Kasumi-1 (cell line): ENCODE results near the gene AGRN.
A peak's percentile ranks its signal among the peaks of the same experiment; 100 is the strongest.

Experiments used
- DNase-seq, 2 experiments: peaks; one replicate each; lab custom pipeline; 2025; lab: John Stamatoyannopoulos, UW

The AGRN gene

GRCh38 chr1:1038694-1039093, 18.8 kb downstream of the AGRN start:
- no peak for DNase-seq

DNA sequence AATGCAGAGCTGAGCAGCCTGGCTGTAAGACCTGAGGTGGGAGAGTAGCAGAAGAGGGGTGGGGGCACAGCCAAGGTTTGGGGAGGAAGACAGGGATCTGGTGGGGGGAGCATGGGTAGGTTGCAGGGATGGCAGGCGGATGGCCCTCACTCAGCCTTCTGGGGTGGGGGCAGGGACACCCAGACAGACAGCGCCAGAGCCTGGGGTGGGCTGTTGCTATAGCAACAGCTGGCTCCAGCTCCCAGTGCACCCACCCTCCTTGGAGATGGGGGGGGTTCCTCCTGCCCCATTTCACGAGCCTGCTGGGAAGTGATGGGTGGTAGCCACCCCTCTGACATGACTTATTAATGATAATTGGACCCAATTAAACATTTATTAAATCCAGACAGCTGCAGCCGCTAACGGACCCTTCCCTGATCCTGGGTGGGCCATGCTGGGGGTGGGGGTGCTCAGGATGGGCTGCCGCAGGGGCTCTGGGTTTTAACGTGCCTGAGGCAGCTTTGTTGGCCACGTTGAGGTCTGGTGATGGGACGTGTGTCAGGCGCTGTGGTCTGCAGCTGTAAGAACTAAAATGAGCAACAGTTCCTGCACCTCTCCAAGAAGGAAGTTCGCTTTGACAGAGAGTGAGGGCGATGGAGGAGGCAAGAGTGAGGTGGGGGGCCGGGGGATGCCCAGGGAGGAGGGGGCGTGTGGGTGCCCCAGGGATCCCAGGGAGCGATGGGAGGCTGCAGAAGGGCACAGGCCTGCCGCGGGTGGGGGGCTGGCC, 19.4 kb downstream of the AGRN start:
- peak in 1 of 2 experiments; percentile 29 for DNase-seq

- peak; percentile 21 to 46 for DNase-seq
These were observed 20.4 kb downstream of the AGRN start for GRCh38 chr1:1040004-1040991.

- DNase-seq, result no peak
These were observed 21.2 kb downstream of the AGRN start for GRCh38 chr1:1041092-1041523.

GRCh38 chr1:1041873-1042272, 22.0 kb downstream of the AGRN start:
- no peak for DNase-seq

DNA sequence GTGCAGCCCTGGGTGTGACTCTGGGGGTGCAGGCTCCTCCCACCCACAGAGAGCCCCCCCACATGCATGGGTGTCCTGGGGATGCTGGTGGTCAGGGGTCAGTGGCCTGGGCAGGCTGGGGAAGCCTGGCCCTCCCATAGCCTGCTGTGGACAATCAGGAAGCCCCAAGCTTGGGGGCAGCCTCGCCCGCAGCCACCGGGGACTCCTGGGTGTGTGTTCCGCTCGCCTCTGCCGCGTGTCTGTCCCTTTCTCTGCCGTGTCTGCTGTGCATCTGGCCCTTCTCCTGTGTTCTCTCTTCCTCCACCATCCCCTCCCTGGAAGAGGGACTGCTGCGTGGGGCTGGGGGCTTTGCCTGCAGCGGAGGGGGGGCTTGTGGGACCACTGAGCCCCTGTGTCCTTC, 22.9 kb downstream of the AGRN start:
- no peak for DNase-seq

DNA sequence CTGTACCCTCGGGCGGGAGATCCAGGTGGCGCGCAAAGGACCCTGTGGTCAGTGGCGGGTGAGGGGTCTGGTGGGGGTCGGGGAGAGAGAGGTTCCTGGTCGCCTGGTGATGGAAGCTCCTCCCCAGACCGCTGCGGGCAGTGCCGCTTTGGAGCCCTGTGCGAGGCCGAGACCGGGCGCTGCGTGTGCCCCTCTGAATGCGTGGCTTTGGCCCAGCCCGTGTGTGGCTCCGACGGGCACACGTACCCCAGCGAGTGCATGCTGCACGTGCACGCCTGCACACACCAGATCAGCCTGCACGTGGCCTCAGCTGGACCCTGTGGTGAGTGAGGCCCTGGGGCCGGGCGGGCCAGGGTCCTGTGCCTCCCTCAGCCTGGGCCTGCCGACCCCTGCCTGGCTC, 23.5 kb downstream of the AGRN start:
- no peak for DNase-seq

GRCh38 chr1:1043921-1044320, 24.0 kb downstream of the AGRN start:
- no peak for DNase-seq

GRCh38 chr1:1044455-1045078, 24.6 kb downstream of the AGRN start:
- DNase-seq, result no peak

GRCh38 chr1:1045129-1045528, 25.2 kb downstream of the AGRN start:
- no peak for DNase-seq

DNA sequence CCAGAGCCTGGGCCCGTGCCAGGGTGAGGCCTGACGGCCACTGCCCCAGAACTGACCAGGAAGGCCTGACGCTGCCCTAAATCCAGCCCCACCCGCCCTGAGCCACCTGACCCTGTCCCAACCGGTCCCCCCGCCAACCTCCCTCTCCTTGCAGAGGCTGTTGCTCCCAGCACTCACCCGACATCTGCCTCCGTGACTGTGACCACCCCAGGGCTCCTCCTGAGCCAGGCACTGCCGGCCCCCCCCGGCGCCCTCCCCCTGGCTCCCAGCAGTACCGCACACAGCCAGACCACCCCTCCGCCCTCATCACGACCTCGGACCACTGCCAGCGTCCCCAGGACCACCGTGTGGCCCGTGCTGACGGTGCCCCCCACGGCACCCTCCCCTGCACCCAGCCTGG, 26.3 kb downstream of the AGRN start:
- no peak for DNase-seq

- DNase-seq, result no peak
These were observed 26.8 kb downstream of the AGRN start for GRCh38 chr1:1046767-1047166.

DNA sequence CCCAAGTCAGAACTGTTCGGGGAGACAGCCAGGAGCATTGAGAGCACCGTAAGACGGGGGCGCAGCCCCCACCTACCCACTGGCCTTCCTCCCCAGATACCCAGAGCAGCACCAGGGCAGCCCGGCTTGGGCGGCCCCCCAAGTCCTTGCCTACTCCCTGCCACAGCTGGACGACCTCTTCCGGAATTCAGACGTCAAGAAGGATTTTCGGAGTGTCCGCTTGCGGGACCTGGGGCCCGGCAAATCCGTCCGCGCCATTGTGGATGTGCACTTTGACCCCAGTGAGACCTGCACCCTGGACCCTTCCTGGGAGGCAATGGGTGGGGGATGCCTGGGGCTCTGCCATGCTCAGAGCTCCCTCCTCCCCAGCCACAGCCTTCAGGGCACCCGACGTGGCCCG, 27.5 kb downstream of the AGRN start:
- DNase-seq, result no peak

DNA sequence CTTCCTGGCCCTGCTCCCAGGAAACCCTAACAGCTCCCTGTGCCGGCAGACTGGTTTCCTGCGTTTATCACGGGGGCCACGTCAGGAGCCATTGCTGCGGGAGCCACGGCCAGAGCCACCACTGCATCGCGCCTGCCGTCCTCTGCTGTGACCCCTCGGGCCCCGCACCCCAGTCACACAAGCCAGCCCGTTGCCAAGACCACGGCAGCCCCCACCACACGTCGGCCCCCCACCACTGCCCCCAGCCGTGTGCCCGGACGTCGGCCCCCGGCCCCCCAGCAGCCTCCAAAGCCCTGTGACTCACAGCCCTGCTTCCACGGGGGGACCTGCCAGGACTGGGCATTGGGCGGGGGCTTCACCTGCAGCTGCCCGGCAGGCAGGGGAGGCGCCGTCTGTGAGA, 28.0 kb downstream of the AGRN start:
- DNase-seq, result no peak

GRCh38 chr1:1048765-1049164, 28.8 kb downstream of the AGRN start:
- DNase-seq, result no peak

GRCh38 chr1:1049318-1050165, 29.6 kb downstream of the AGRN start:
- DNase-seq, result no peak

- DNase-seq, result no peak
These were observed 30.7 kb downstream of the AGRN start for GRCh38 chr1:1050577-1051052.

DNA sequence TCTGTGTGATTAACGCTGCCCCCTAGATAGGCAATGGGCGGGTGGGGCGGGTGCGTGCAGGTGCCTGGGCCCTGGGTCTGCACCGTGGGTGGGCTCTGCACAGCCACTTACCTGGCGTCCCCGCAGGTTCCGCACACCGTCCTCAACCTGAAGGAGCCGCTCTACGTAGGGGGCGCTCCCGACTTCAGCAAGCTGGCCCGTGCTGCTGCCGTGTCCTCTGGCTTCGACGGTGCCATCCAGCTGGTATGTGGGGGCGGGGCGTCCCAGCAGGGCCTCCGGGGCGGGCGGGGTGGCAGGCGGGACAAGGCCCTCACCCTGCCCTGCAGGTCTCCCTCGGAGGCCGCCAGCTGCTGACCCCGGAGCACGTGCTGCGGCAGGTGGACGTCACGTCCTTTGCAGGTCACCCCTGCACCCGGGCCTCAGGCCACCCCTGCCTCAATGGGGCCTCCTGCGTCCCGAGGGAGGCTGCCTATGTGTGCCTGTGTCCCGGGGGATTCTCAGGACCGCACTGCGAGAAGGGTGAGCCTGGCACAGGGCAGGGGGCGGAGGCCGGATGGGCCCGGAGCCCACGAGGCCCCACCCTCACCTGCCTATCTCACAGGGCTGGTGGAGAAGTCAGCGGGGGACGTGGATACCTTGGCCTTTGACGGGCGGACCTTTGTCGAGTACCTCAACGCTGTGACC, 31.3 kb downstream of the AGRN start:
- DNase-seq, result no peak

DNA sequence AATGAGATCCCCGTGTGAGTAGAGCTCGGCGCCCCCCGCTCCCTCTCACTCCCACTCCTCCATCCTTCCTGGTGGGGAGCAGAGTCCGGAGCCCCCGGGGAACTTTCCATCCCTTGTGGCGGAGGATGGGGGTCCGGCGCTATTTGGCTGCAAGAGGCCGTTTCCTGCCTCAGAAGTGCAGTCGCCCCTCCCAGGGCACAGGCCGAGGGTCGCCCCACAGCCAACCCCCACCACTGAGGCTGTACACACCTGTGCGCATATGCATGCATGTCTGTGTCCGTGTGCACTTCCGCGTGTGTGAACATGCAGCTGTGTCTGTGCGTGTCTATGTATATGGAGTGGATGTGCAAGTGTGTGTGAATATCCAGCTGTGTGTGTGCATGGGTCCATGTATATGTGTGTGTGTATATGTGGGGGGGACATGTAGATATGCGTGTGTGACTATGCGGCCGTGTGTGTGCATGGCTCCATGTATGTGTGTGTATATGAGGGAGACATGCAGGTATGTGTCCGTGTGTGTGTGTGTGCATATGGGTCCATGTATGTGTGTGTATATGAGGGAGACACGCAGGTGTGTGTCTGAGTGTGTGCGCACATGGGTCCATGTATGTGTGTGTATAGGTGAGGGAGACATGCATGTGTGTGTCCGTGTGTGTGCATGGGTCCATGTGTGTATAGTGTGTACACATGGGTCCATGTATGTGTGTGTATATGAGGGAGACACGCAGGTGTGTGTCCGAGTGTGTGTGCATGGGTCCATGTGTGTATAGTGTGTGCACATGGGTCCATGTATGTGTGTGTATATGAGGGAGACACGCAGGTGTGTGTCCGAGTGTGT, 32.3 kb downstream of the AGRN start:
- DNase-seq, result no peak

- DNase-seq, result no peak
These were observed 33.1 kb downstream of the AGRN start for GRCh38 chr1:1053022-1053421.
